Measurements from ENCODE around the gene RASAL1.

RASAL1 gene

GRCh38 chr12:113135178-113136127 lies at the start of gene RASAL1:
Gene RASAL1, minus strand, starts transcription at chr12:113135761. Its CDS starts 299 bp downstream, at chr12:113135462.
- DNase-seq (ENCODE audit: low spot score) (peak; percentile 93), FAIRE-seq (peak; percentile 79)

GRCh38 chr12:113184900-113185179 lies 49.3 kb upstream of the RASAL1 start:
- DNase-seq (ENCODE audit: low spot score): peak; percentile 94
- FAIRE-seq: no peak

GRCh38 chr12:113184098-113184899 lies 48.7 kb upstream of the RASAL1 start:
- FAIRE-seq (no peak), DNase-seq (ENCODE audit: low spot score) (peak; percentile 41)

- DNase-seq (ENCODE audit: low spot score) (no peak), FAIRE-seq (no peak)
These were observed 47.5 kb upstream of the RASAL1 start for GRCh38 chr12:113183030-113183589.

GRCh38 chr12:113181975-113182374 lies 46.4 kb upstream of the RASAL1 start:
- DNase-seq (ENCODE audit: low spot score) (no peak), FAIRE-seq (no peak)

GRCh38 chr12:113180333-113180732 lies 44.8 kb upstream of the RASAL1 start:
- no peak for DNase-seq (ENCODE audit: low spot score)
- FAIRE-seq: no peak

- FAIRE-seq (no peak), DNase-seq (ENCODE audit: low spot score) (no peak)
These were observed 43.5 kb upstream of the RASAL1 start for GRCh38 chr12:113179023-113179422.

GRCh38 chr12:113174461-113175384 lies 39.2 kb upstream of the RASAL1 start:
- DNase-seq (ENCODE audit: low spot score) (peak; percentile 82), FAIRE-seq (peak; percentile 23)

- FAIRE-seq: no peak
- no peak for DNase-seq (ENCODE audit: low spot score)
These were observed 37.6 kb upstream of the RASAL1 start for GRCh38 chr12:113173081-113173698.

GRCh38 chr12:113172185-113172584 lies 36.6 kb upstream of the RASAL1 start:
- DNase-seq (ENCODE audit: low spot score): no peak
- no peak for FAIRE-seq

- FAIRE-seq: no peak
- no peak for DNase-seq (ENCODE audit: low spot score)
These were observed 36.0 kb upstream of the RASAL1 start for GRCh38 chr12:113171543-113171942.

- DNase-seq (ENCODE audit: low spot score) (no peak), FAIRE-seq (no peak)
These were observed 35.4 kb upstream of the RASAL1 start for GRCh38 chr12:113170926-113171325.

GRCh38 chr12:113170457-113170856 lies 34.9 kb upstream of the RASAL1 start:
- FAIRE-seq: no peak
- DNase-seq (ENCODE audit: low spot score): no peak

GRCh38 chr12:113169697-113170096 lies 34.1 kb upstream of the RASAL1 start:
- no peak for FAIRE-seq

GRCh38 chr12:113167868-113168267 lies 32.3 kb upstream of the RASAL1 start:
- no peak for DNase-seq (ENCODE audit: low spot score)
- FAIRE-seq: no peak

More at GRCh38 chr12:113169697-113170096, 34.1 kb upstream of the RASAL1 start:
- DNase-seq (ENCODE audit: low spot score): no peak

- no peak for FAIRE-seq
These were observed 30.2 kb upstream of the RASAL1 start for GRCh38 chr12:113165521-113166450.

GRCh38 chr12:113164014-113164413 lies 28.5 kb upstream of the RASAL1 start:
- FAIRE-seq (no peak), DNase-seq (ENCODE audit: low spot score) (no peak)

More at GRCh38 chr12:113165521-113166450, 30.2 kb upstream of the RASAL1 start:
- no peak for DNase-seq (ENCODE audit: low spot score)

- FAIRE-seq: no peak
- no peak for DNase-seq (ENCODE audit: low spot score)
These were observed 27.4 kb upstream of the RASAL1 start for GRCh38 chr12:113163030-113163360.

All from urothelium cell line (cell line).